ENCODE measurements around the gene ADORA3.

The ADORA3 gene

GRCh38 chr1:111507411-111508201 lies 4.2 kb upstream of the ADORA3 start:
- DNase-seq (ENCODE audit: low spot score), result peak; percentile 63

GRCh38 chr1:111506561-111506960 lies 3.1 kb upstream of the ADORA3 start:
- no peak for DNase-seq (ENCODE audit: low spot score)

- DNase-seq (ENCODE audit: low spot score), result no peak
These were observed 2.2 kb upstream of the ADORA3 start for GRCh38 chr1:111505641-111506119.

DNA sequence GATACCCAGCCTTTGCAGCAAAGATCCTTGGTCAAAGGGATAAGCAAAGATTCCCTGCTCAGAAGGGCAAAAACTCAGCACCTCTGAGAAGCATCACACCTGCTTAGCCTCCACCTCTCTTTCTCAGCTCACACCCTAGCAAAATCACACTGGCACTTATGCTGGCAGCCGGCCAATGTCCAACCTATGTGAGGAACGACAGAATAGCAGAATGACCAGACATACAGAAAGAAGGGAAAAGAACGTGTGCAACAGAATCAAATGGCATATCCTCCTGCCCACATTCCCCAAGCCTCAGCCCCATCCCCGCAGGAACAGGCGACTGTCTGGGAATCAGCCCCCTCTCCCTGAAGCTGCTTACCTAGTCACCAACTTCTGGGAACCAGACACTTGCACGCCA lies 664 bp upstream of the ADORA3 start:
- DNase-seq (ENCODE audit: low spot score), result no peak

DNA sequence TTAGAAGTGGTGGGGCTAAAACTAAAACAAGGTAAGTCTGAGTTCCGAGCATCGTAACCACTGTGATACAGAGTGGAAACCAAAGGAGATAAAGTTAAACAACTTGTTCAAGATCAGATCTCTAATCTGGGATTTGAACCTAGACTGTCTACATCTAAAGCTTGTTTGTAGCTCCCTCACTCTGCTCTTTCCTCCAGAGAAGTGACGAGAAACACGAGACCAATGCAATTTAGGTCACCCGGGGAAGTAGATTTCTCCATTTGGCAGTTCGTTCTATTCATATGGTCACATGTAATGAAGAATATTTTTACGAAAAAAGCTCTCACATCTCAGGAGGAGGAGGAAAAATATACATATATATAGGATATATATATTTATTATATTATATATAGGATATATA lies 1.8 kb downstream of the ADORA3 start:
- DNase-seq (ENCODE audit: low spot score), result no peak

- no peak for DNase-seq (ENCODE audit: low spot score)
These were observed 4.2 kb downstream of the ADORA3 start for GRCh38 chr1:111499026-111499785.

DNA sequence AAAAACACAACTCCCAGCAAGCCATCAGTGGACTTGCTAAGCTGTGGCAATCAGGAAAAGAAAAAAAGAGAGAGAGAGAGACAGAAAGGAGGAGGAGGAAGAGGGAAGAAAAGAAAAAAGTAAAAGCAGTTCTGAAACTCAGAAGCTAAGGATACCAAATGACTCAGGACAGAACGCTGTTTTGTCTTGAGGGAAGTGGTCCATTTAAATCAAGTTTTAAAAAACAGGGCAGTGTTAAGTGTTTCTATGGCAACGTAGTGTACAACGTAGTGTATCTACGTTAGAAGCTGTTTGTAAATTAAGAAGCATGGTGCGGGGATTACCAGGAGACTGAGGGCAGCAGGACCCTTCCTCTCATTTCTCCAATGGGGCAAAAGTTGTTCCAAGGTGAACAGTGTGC lies 5.8 kb downstream of the ADORA3 start:
- DNase-seq (ENCODE audit: low spot score), result no peak

DNA sequence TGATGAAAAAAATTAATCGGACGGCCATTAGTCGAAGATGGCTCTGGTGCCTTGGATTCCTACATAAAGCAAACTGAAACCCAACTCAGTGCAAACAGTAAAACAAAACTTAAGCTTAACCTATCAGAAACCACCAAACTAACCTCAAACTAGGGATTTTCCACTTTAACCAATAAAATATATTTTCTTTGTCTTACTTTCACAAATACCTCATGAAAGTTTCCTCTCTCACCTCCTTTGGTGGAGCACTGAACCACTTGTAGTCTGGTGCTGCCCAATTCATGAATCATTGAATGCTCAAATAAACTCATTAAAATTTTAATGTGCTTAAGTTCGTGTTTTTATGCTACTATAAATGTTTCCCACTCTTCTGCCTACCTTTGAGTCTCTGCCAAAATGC lies 7.0 kb downstream of the ADORA3 start:
- DNase-seq (ENCODE audit: low spot score), result no peak

- no peak for DNase-seq (ENCODE audit: low spot score)
These were observed 12.4 kb downstream of the ADORA3 start for GRCh38 chr1:111491070-111491469.

GRCh38 chr1:111490220-111490619 lies 13.2 kb downstream of the ADORA3 start:
- DNase-seq (ENCODE audit: low spot score), result no peak

DNA sequence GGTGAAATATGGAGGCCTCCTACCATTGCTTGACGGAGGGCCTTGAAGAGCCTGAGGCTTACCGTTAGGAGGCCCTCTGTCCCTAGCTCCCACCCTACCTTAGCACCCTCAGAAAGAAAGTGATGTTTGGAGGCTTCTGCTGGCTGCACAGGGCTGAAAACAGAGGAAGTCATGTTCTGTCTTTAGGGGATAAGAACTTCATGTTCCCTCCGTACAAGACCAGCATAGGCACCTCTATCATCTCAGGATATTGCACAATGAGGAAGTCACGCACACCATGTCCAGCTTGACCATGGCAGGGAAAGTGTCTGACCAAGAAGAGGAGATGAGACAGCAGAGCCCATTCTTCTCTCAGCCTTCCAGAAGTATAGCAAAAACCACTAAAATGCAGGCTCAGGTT lies 13.8 kb downstream of the ADORA3 start:
- DNase-seq (ENCODE audit: low spot score), result no peak

DNA sequence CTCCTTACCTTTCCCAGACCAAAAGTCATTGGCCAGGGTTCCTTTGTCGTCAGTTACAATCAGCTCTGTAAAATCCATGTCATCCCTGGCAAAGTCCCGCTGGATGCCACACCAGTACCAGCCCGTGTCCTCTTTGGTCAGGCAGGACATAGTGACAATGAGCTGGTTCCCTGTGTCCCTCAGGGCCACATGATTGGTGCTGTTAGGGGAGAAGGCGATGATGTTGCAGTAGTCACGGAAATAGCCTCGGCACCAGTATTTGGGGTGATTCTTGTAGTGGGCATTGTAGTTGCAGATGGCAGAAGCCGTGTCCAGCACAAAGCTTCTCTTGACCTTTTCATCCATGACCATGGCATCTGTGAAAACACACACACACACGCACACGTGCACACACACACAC lies 14.8 kb downstream of the ADORA3 start:
- DNase-seq (ENCODE audit: low spot score), result no peak

DNA sequence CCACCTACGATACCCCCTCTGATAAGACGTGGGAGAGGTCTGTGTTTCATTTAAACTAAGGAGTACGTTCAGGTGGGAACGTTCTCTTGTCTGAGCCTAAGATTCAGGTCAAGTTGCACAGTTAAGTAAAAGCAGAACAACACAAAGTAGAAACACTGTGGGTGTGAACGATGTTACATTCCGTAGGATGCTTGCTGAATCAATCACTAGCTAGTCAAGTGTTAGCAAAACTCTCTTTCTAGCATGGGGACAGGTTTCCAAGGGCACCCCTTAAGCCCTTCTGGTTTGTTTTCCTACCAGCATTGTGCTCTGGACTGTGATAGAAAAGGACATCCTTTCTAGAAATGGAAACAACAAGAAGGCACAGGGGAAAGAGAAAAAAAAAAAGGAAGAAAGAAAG lies 16.3 kb downstream of the ADORA3 start:
- DNase-seq (ENCODE audit: low spot score), result no peak

GRCh38 chr1:111486431-111486830 lies 17.0 kb downstream of the ADORA3 start:
- DNase-seq (ENCODE audit: low spot score), result no peak

DNA sequence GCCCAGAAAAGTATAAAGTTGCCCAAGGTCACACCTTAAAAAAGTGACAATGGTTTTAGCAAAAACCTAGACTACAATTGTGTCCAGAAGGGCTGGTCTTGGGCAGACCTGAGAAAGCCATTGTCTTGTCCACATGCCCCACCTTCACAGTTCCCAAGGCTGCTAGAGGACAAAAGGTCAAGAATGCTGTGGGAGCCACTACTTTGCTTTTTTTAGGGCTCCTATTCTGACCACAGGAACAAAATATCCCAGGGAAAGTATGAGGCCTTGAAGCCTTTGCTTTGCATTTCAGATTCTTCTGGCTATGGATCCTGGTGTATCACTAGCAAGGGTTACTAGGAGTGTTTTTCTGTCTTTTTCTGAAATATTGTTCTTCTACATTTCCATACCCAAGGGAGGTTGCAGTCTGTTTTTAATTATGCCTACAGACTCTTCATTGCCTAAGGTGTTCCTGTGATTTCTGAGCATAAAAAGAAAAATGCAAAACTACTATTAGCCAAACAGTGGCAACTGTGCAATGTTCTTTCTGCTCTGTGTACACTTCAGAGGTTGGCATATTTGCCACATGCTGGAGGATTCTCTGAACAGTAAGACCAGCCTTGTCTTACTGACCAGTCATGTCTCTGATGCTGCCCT lies 18.9 kb downstream of the ADORA3 start:
- DNase-seq (ENCODE audit: low spot score), result no peak

GRCh38 chr1:111483876-111484275 lies 19.6 kb downstream of the ADORA3 start:
- no peak for DNase-seq (ENCODE audit: low spot score)

DNA sequence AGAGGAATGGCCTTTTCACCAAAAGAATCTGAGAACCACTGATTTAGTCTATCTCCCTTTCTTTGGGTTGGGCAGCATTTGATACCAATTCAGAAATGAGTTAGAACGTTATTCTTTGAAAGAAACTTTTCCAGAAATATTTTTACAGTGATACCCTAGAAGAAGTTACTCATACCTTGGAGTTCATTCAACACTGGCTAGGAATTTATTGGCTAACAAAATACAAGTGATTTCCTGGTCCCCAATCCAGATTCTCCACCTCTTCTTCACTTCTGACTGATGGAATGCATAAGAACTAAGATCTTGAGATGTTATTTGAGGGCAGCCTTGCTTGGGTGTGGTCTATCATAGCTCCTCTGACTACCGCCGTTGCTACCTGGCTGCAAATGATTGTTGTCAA lies 20.3 kb downstream of the ADORA3 start:
- peak; percentile 40 for DNase-seq (ENCODE audit: low spot score)

DNA sequence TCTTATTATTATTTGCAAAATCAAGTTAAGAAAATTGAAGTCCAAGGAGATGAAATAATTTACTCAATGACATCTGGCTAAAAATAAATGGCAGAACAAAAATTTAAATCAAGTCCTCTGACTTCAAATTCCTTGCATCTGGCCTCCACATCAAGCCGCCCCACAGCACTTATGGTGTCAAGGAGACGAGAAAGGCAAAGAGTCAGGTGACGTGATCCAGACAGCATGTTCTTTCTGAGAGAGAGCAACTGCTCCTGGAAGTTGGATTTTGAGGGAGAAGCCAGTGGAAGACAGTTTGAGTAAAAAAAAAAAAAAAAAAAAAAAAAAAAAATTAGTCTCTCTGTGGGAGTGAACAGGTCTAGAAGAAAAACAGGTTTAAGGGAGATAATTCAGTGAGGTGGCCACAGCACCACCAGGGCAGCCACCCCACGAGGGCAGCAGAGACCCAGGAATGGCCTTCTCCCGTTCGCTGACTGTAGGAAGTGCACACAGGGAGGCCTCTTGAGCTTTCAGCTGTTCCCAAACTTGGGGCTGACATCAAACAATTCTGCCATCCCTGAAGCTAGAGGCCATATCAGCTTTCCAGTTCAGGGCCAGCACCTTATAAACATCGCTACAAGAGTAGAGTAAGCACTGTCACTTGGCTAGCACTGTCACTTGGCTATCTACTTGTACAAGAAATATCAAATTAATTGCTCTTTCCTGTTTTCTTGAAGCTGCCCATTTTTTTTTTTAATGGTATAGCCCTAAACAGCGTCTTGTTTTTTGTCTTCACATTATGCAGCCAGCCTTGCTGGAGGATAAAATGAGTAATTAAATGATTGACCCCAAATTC lies 21.8 kb downstream of the ADORA3 start:
- peak; percentile 92 for DNase-seq (ENCODE audit: low spot score)

DNA sequence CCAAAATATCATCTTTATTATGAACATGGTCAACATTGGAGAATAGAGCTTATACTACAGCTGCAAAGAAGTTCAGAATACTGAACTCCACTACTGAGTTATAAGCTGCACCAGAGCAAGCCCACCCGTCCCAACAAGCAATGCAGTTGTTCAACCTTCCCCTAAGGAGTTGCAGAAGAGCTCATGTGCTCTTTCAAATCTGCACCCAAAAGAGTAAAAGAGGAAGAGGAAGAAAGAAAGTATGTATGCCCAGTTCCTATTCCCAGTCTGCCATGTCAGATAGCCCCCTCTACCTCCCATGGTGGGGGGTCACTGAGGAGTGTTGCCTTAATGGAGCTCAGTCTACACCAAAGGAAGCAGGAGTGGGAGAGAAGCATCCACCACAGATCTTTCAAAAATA lies 22.8 kb downstream of the ADORA3 start:
- no peak for DNase-seq (ENCODE audit: low spot score)

GRCh38 chr1:111476761-111477309 lies 26.6 kb downstream of the ADORA3 start:
- no peak for DNase-seq (ENCODE audit: low spot score)

- DNase-seq (ENCODE audit: low spot score), result no peak
These were observed 27.2 kb downstream of the ADORA3 start for GRCh38 chr1:111476214-111476613.

DNA sequence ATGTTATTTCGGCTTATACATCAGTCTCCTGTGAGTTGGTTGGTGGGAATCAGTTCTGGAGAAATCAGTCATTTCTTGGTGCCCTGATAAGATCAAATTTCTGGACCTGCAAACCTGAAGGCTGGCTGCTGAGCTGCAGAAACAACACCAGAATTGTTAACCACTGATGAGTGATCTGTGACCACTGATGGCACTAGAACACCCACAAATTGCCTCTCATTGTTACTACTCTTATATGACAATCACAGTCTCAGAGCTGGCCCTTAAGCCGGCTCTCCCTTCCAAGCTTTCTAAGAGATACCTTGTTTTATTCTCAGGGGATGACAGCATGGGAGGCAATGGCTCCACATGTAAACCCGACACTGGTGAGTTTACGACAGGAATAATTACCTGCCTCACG lies 27.7 kb downstream of the ADORA3 start:
- DNase-seq (ENCODE audit: low spot score), result no peak

All from AG20443 (cell line).